T-cell (primary cell): ENCODE data around the gene RAPGEF4. TPM values are rescaled to one million over a fixed set of nuclear protein-coding genes. Genes with fewer than 3 reads are reported as not detected.

Experiments
- ATAC-seq, 4 experiments: fragments of 200-7000 bp in 3 of 4; fragments of 150-1000 bp in 1 of 4; cut with Tn5 transposase; replicated peaks in 1 of 4; 1 replicate in 3 of 4; 2 replicates in 1 of 4; pipeline ENCODE4 v1.10.0; 2021; ENCODE audit warnings: moderate library complexity in 3 of 4, mild to moderate bottlenecking in 2 of 4, moderate number of reproducible peaks in 1 of 4
- CTCF ChIA-PET, 2 donors: fragments of 300-600 bp; sonication (Branson Sonifier 250); formaldehyde crosslinking; loops; one replicate each; lab custom pipeline; 2022; ENCODE audit warnings: antibody characterized with exemption in 2 of 2; lab: Charles Lee
- POLR2A ChIA-PET, 2 donors: fragments of 300-600 bp; sonication (Branson Sonifier 250); formaldehyde crosslinking; loops; one replicate each; lab custom pipeline; 2022; ENCODE audit warnings: antibody characterized with exemption in 2 of 2; lab: Charles Lee
- DNase-seq, 35 experiments: peaks; one replicate each; pipeline versions ENCODE4 v3.0.0 to v3.0.0-alpha.2; 2013 to 2023
- H3K27ac ChIP-seq: one replicate; pipeline ENCODE4 v1.5.1; 2013; ENCODE audit warnings: low read length
- H3K27me3 ChIP-seq, 2 experiments: replicated peaks in 1 of 2; 1 replicate in 1 of 2; 2 replicates in 1 of 2; pipeline versions ENCODE4 v1.6.1 to v1.7.0; 2013; ENCODE audit warnings: low read length in 1 of 2, mixed read lengths in 1 of 2; ENCODE audit not compliant: control insufficient read depth in 2 of 2, insufficient read depth in 2 of 2; ENCODE audit errors: extremely low read depth in 1 of 2
- H3K36me3 ChIP-seq, 2 donors: 1 replicate in 1 of 2; 2 replicates in 1 of 2; pipeline versions ENCODE4 v1.6.1 to v1.7.0; 2013; ENCODE audit warnings: low read length in 1 of 2; ENCODE audit not compliant: control insufficient read depth in 2 of 2, insufficient read depth in 1 of 2; ENCODE audit errors: extremely low read depth in 1 of 2
- H3K4me1 ChIP-seq, 2 experiments: 1 replicate in 1 of 2; 2 replicates in 1 of 2; pipeline versions ENCODE4 v1.6.1 to v1.7.0; 2013; ENCODE audit warnings: low read length in 2 of 2, mixed read lengths in 1 of 2; ENCODE audit not compliant: insufficient read depth in 2 of 2, control insufficient read depth in 1 of 2; ENCODE audit errors: extremely low read depth in 1 of 2
- H3K4me3 ChIP-seq, 2 donors: 1 replicate in 1 of 2; 2 replicates in 1 of 2; pipeline versions ENCODE4 v1.5.1 to v1.7.0; 2013; ENCODE audit warnings: mild to moderate bottlenecking in 2 of 2, low read length in 1 of 2, moderate library complexity in 1 of 2; ENCODE audit not compliant: control insufficient read depth in 1 of 2; ENCODE audit errors: extremely low read depth in 1 of 2
- H3K9me3 ChIP-seq: 2 replicates; pipeline ENCODE4 v1.7.0; 2013
- H3K27ac Mint-ChIP-seq, 2 donors: one replicate each; pipeline ENCODE4 v1.8.0; 2020 to 2021; ENCODE audit warnings: mild to moderate bottlenecking in 2 of 2, mixed read lengths in 2 of 2
- H3K27me3 Mint-ChIP-seq, 2 donors: one replicate each; pipeline ENCODE4 v1.8.0; 2021 to 2022; ENCODE audit warnings: mixed read lengths in 2 of 2
- H3K36me3 Mint-ChIP-seq: one replicate; pipeline ENCODE4 v1.8.0; 2021; ENCODE audit warnings: mixed read lengths
- H3K4me1 Mint-ChIP-seq, 3 donors: one replicate each; pipeline ENCODE4 v1.8.0; 2020 to 2022; ENCODE audit warnings: mixed read lengths in 3 of 3, mild to moderate bottlenecking in 1 of 3
- H3K4me3 Mint-ChIP-seq, 3 donors: one replicate each; pipeline ENCODE4 v1.8.0; 2020 to 2022; ENCODE audit warnings: mild to moderate bottlenecking in 3 of 3, mixed read lengths in 3 of 3, moderate library complexity in 3 of 3
- H3K9me3 Mint-ChIP-seq, 3 donors: one replicate each; pipeline ENCODE4 v1.8.0; 2020 to 2022; ENCODE audit warnings: mixed read lengths in 3 of 3
- WGBS: methylation state at CpG from one replicate; pipeline ENCODE4 v1.1.5; 2013; ENCODE audit warnings: missing lambda C conversion rate; ENCODE audit not compliant: insufficient coverage; 5-methylcytosine and 5-hydroxymethylcytosine counted together
- total RNA-seq, 35 experiments: library from RNA in 6 of 35; stranded (reverse) in 6 of 35; fragments of 120-200 nt in 1 of 35; gene quantifications; one replicate each; pipeline versions ENCODE4 v1.2.1 to v1.2.4 and lab custom pipeline; 2013 to 2026

Gene RAPGEF4
- total RNA-seq, 5 donors from 2014 or later (not counting 1 experiment from before 2014, with no cell fraction given) = 0.18 to 2.5 (median 0.38) TPM

DNA sequence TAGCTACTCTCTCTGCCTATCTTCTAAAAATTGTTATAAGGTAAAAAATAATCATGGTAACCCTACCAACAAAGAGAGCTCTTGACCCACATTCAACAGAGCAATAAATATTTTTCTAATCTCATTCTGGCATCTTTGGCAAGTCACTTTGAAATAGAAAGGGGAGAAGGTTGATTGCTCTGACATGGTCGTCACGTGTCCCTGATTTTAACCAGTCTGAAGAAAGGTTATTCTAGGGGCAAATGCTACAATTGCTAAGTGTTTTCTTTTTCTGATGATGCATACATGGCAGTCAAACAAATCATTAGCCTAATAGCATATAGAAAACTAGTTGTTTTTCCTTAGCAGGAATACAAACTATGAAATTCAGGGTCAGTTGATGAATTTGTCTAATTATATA is 186.7 kb downstream of the RAPGEF4 start:
- no peak overlapping the region for H3K27ac Mint-ChIP-seq
- ChIA-PET POLR2A (no interaction called here), CTCF (interaction anchor here in 1 of 2 donors (1.1 kb wide), 1 partner anchor 10 kb away, joined by 3 read pairs; no protein-coding TSS in a partner anchor)
- Histone ChIP-seq H3K4me3 (no peak overlapping the region), H3K36me3 (peaks cover 0 to 3% of the 10 kb centered on the region in 2 donors), H3K27me3 (no peaks in the 10 kb centered on the region), H3K27ac (no peak overlapping the region), H3K4me1 (no peaks in the 10 kb centered on the region), H3K9me3 (no peaks in the 10 kb centered on the region)
- no peak for ATAC-seq
- WGBS = no CpG with 5 or more reads among the region's 2 CpGs
- no peaks in the 10 kb centered on the region for H3K9me3 Mint-ChIP-seq
- no peak overlapping the region for H3K4me3 Mint-ChIP-seq
- peaks cover 5 to 7% of the 10 kb centered on the region in 2 donors for H3K27me3 Mint-ChIP-seq
- H3K36me3 Mint-ChIP-seq = no peaks in the 10 kb centered on the region
- H3K4me1 Mint-ChIP-seq = peaks cover 0 to 6% (median 0%) of the 10 kb centered on the region in 3 donors
- no peak for DNase-seq

DNA sequence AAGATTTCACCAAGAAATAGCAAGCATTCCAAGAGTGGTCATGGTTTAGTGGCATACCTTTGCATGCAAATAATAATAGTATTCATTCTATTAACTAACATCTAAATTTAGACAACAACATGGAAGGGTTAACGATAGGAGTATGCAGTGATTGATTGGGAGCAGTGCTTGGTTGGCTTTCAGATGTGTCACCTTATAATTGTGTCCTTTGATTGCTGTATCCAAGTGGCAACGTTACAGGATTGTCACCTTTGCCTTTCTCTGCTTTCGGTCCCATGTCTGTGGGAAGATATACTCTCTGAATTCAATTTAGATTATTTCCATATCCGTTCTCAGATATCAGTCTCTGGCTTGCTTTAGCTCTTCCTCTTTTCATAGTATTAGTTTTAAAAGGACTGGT is 187.2 kb downstream of the RAPGEF4 start:
- H3K36me3 ChIP-seq = peaks cover 0 to 3% of the 10 kb centered on the region in 2 donors
- no peak overlapping the region for H3K27ac Mint-ChIP-seq
- no peaks in the 10 kb centered on the region for H3K36me3 Mint-ChIP-seq
- no peak overlapping the region for H3K27ac ChIP-seq
- POLR2A ChIA-PET = no interaction called here
- H3K27me3 ChIP-seq = no peaks in the 10 kb centered on the region
- H3K4me1 Mint-ChIP-seq = peaks cover 0 to 6% (median 0%) of the 10 kb centered on the region in 3 donors
- no CpG with 5 or more reads among the region's 4 CpGs for WGBS
- no peak overlapping the region for H3K4me3 Mint-ChIP-seq
- peaks cover 5 to 7% of the 10 kb centered on the region in 2 donors for H3K27me3 Mint-ChIP-seq
- H3K4me1 ChIP-seq = no peaks in the 10 kb centered on the region
- no peak overlapping the region for H3K4me3 ChIP-seq
- DNase-seq (no peak), ATAC-seq (no peak)
- no peaks in the 10 kb centered on the region for H3K9me3 Mint-ChIP-seq
- CTCF ChIA-PET = interaction anchor here in 1 of 2 donors (1.1 kb wide), 1 partner anchor 9 kb away, joined by 3 read pairs; no protein-coding TSS in a partner anchor
- H3K9me3 ChIP-seq = no peaks in the 10 kb centered on the region

DNA sequence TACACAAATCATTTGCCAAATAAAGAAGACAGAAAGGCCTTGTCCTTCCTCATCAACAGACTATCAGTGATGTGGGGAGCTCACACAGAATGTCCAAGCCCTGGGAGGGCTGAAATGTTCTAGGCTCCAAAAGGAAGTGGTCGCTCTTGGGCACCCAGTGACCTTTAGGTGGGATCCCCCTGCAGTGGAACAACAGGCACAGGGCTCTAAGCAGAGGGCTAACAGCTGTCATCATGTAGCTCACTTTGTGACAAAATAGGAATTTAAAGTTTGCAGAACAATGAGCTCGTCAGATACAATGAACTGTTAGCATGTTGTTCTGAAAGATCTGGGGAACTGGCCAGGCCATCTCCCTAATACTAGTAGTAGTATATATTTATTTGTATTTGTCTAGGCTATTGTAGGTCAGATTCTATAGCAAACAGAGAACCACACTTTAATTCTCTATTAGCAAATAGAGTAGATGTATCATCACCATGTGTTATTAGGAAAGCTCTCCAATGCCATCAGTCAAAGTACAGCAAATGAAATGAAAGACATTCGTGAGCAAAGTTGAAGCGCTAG is 188.5 kb downstream of the RAPGEF4 start:
- no peaks in the 10 kb centered on the region for H3K36me3 Mint-ChIP-seq
- peaks cover 0 to 6% (median 0%) of the 10 kb centered on the region in 3 donors for H3K4me1 Mint-ChIP-seq
- no peaks in the 10 kb centered on the region for H3K27me3 ChIP-seq
- no peaks in the 10 kb centered on the region for H3K36me3 ChIP-seq
- CTCF ChIA-PET = interaction anchor here in 1 of 2 donors (0.5 to 1.0 kb wide), 2 partner anchors 9 to 752 kb away, joined by 3 to 4 read pairs; no protein-coding TSS in a partner anchor
- 70% methylated on average over 1 of the region's 4 CpGs for WGBS
- H3K27me3 Mint-ChIP-seq = peaks cover 5 to 9% of the 10 kb centered on the region in 2 donors
- H3K4me3 ChIP-seq = no peak overlapping the region
- no peaks in the 10 kb centered on the region for H3K9me3 Mint-ChIP-seq
- no peak overlapping the region for H3K4me3 Mint-ChIP-seq
- no peaks in the 10 kb centered on the region for H3K9me3 ChIP-seq
- ATAC-seq (no peak), DNase-seq (no peak)
- H3K4me1 ChIP-seq = no peaks in the 10 kb centered on the region
- POLR2A ChIA-PET = interaction anchor here in 1 of 2 donors (0.6 kb wide), 1 partner anchor 674 kb away, joined by 3 read pairs; no protein-coding TSS in a partner anchor
- H3K27ac Mint-ChIP-seq = no peak overlapping the region
- H3K27ac ChIP-seq = no peak overlapping the region

DNA sequence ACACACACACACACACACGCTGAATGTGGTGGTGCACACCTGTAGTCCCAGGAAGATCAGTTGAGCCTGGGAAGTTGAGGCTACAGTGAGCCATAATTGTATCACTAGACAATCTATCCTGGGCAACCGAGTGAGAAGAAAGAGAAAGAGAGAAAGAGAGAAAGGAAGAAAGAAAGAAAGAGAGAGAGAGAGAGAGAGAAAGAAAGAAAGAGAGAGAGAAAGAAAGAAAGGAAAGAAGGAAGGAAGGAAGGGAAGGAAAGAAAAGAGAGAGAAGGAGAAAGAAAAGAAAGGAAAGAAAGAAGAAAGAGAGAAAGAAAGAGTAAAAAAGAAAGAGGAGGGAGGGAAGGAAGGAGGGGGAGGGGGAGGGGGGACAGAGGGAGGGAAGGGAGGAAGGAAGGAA is 190.0 kb downstream of the RAPGEF4 start:
- H3K27me3 Mint-ChIP-seq = peaks cover 9 to 11% of the 10 kb centered on the region in 2 donors
- H3K9me3 Mint-ChIP-seq = no peaks in the 10 kb centered on the region
- POLR2A ChIA-PET = no interaction called here
- H3K27me3 ChIP-seq = no peaks in the 10 kb centered on the region
- H3K36me3 Mint-ChIP-seq = no peaks in the 10 kb centered on the region
- DNase-seq (no peak), ATAC-seq (no peak)
- no peaks in the 10 kb centered on the region for H3K4me1 ChIP-seq
- no peaks in the 10 kb centered on the region for H3K36me3 ChIP-seq
- H3K27ac Mint-ChIP-seq = no peak overlapping the region
- H3K9me3 ChIP-seq = no peaks in the 10 kb centered on the region
- H3K4me1 Mint-ChIP-seq = peaks cover 0 to 6% (median 0%) of the 10 kb centered on the region in 3 donors
- WGBS = no CpG with 5 or more reads among the region's 2 CpGs
- H3K27ac ChIP-seq = no peak overlapping the region
- H3K4me3 ChIP-seq = no peak overlapping the region
- H3K4me3 Mint-ChIP-seq = no peak overlapping the region
- CTCF ChIA-PET = no interaction called here

DNA sequence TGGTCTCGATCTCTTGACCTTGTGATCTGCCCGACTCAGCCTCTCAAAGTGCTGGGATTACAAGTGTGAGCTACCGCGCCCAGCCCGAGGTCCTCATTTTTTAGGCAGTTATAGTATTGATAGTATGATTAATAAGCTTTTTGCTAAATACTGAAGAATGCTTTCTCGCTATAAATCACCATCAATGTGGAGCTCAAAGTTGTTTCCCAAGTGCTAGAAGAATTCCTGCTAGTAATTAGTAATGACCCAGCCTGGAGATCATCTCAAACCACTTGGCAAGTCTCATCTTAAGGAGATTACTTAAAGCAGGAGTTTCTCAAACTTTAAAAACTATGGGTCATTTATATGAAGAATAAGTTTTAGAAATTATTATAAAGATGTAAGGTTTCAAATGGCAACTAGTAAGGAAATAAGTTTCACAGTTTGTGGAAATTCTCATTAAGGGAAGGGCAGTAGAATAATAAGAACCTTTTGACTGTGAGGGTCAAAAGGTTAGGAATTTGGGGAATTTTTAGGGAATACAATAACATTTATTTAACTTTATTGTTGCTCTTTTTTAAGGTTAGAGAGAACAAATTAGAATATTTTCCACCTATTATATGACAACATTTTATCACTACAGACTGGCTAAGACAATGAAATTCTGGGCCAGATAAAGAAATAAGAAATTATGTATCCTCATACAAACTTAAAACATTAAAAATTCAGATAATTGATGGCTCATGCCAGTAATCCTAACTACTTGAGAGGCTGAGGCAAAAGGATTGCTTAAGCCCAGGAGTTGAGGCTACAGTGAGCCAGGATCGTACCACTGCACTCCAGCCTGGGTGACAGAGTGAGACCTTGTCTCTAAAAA is 191.4 kb downstream of the RAPGEF4 start:
- peaks cover 5 to 6% of the 10 kb centered on the region in 2 experiments for H3K4me1 ChIP-seq
- H3K27me3 Mint-ChIP-seq = peaks cover 4 to 17% of the 10 kb centered on the region in 2 donors
- H3K4me1 Mint-ChIP-seq = peaks cover 5 to 16% (median 7%) of the 10 kb centered on the region in 3 donors
- WGBS = 94% methylated on average over 6 of the region's 7 CpGs
- H3K36me3 Mint-ChIP-seq = no peaks in the 10 kb centered on the region
- POLR2A ChIA-PET = no interaction called here
- H3K9me3 Mint-ChIP-seq = no peaks in the 10 kb centered on the region
- H3K27me3 ChIP-seq = no peaks in the 10 kb centered on the region
- H3K4me3 Mint-ChIP-seq = no peak overlapping the region
- no peak for DNase-seq
- CTCF ChIA-PET = interaction anchor here in 1 of 2 donors (0.6 kb wide), 1 partner anchor 1382 kb away, joined by 3 read pairs; no protein-coding TSS in a partner anchor
- no peaks in the 10 kb centered on the region for H3K36me3 ChIP-seq
- no peak overlapping the region for H3K27ac Mint-ChIP-seq
- no peak for ATAC-seq
- no peaks in the 10 kb centered on the region for H3K9me3 ChIP-seq
- H3K27ac ChIP-seq = no peak overlapping the region
- H3K4me3 ChIP-seq = no peak overlapping the region

DNA sequence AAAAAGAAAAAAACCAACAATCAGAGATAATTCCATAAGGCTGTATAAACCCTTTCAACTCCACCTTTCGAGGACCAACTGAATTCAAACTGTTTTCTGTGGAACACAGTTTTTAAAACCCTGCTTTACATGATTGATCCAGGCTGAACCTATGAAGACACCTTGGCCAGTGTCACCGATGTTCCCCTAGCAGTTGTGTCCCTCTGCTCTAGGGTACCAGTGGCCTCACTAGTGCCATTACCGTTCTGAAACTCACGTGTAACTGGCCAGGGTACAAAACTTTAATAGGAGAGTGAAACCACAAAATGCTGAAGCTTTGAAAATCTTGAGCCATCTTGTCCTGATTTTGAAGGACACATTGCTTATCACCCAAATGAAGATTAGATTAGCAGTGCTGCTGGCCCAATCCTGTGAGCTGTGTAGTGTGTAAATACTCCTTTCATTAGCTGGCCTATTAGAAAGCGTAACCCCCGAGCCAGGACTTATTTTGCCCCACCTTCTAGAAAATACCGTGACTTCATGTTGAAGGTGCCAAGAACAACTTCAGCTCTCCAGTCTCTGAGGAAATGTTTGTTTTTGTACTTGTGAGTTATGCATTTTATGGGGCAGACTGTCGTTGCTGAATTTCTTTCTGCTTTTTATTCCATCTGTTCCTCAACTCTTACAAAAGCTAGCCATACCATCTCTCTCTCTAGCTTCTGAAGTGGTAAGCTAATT is 192.2 kb downstream of the RAPGEF4 start:
- Histone ChIP-seq H3K4me1 (peaks cover 5 to 6% of the 10 kb centered on the region in 2 experiments), H3K27me3 (no peaks in the 10 kb centered on the region), H3K36me3 (no peaks in the 10 kb centered on the region), H3K9me3 (no peaks in the 10 kb centered on the region), H3K27ac (no peak overlapping the region), H3K4me3 (no peak overlapping the region)
- peaks cover 4 to 17% of the 10 kb centered on the region in 2 donors for H3K27me3 Mint-ChIP-seq
- no peak for DNase-seq
- POLR2A ChIA-PET = no interaction called here
- no peak overlapping the region for H3K27ac Mint-ChIP-seq
- peaks cover 5 to 18% (median 9%) of the 10 kb centered on the region in 3 donors for H3K4me1 Mint-ChIP-seq
- no peaks in the 10 kb centered on the region for H3K9me3 Mint-ChIP-seq
- H3K4me3 Mint-ChIP-seq = no peak overlapping the region
- no peaks in the 10 kb centered on the region for H3K36me3 Mint-ChIP-seq
- 81% methylated on average over 4 of the region's 8 CpGs for WGBS
- CTCF ChIA-PET = no interaction called here
- ATAC-seq = no peak
